ENCODE data around the gene TRIM6.

GRCh38 chr11:5548440-5548839 lies 48.0 kb upstream of the TRIM6 start, which contains the start of gene OR52H1:
- TF ChIP-seq CTCF (IDR thresholded peaks at IDR 0.05), result no peak
- TF ChIP-seq EZH2 (IDR thresholded peaks at IDR 0.05), result no peak
- no peak for TF ChIP-seq EZH2phosphoT487 (IDR thresholded peaks at IDR 0.05)
